HepG2 (cell line): ENCODE results near the gene SAMD8. TPM values are rescaled to one million over a fixed set of nuclear protein-coding genes. Genes with fewer than 3 reads are reported as not detected.

Experiments
- ATAC-seq: fragments of 200-7000 bp; cut with Tn5 transposase; 3 replicates; pipeline ENCODE4 v1.9.1; 2020; ENCODE audit warnings: mild to moderate bottlenecking, moderate library complexity
- BruUV-seq: library from RNA; stranded (reverse); fragments of 400-500 nt; replicated peaks from 2 replicates; lab custom pipeline; 2021; lab: Mats Ljungman, UMichigan
- CTCF ChIA-PET: fragments of 300-600 bp; formaldehyde crosslinking; extraction: SDS; loops from one replicate; lab custom pipeline; 2021; ENCODE audit warnings: low total read pairs, inconsistent platforms, low intra/inter-chr PET ratio; lab: Yijun Ruan, JAX
- POLR2A ChIA-PET: fragments of 350-600 bp; sonication (Branson Sonifier 250); formaldehyde crosslinking; loops from one replicate; lab custom pipeline; 2020; ENCODE audit warnings: antibody characterized with exemption, inconsistent platforms; lab: Yijun Ruan, JAX
- DNase-seq: peaks from one replicate; pipeline ENCODE4 v3.0.0-alpha.2; 2015; ENCODE audit warnings: low spot score
- FAIRE-seq: peaks from 3 replicates; lab custom pipeline; 2011; peaks lifted over from hg19 to GRCh38; lab: Jason Lieb, UNC
- H2AFZ ChIP-seq: one replicate; pipeline ENCODE4 v1.6.1; 2011; ENCODE audit warnings: low read length, inconsistent platforms
- H3K27ac ChIP-seq: fragments of 300-600 bp; 3 replicates; pipeline ENCODE4 v1.8.0; 2011; ENCODE audit warnings: mixed run types, mild to moderate bottlenecking, mixed read lengths, low read length, inconsistent platforms; ENCODE audit not compliant: insufficient read depth; ENCODE audit errors: extremely low read length
- H3K27me3 ChIP-seq, 2 experiments: fragments of 200-600 bp in 1 of 2; 2 replicates in 1 of 2; 3 replicates in 1 of 2; pipeline versions ENCODE4 v1.6.0 to v1.8.0; 2011; ENCODE audit warnings: low read length in 2 of 2, mild to moderate bottlenecking in 2 of 2, moderate library complexity in 2 of 2, inconsistent platforms in 1 of 2; ENCODE audit not compliant: insufficient read depth in 2 of 2, control insufficient read depth in 1 of 2
- H3K36me3 ChIP-seq, 2 experiments: fragments of 200-600 bp in 1 of 2; replicated peaks in 1 of 2; 2 replicates in 1 of 2; 3 replicates in 1 of 2; pipeline versions ENCODE4 v1.5.1 to v1.8.0; 2011; ENCODE audit warnings: low read length in 2 of 2, inconsistent platforms in 1 of 2; ENCODE audit not compliant: insufficient read depth in 2 of 2, control insufficient read depth in 1 of 2
- H3K4me1 ChIP-seq: 2 replicates; pipeline ENCODE4 v1.5.1; 2012; ENCODE audit warnings: low read length, inconsistent platforms; ENCODE audit not compliant: insufficient read depth
- H3K4me2 ChIP-seq: 2 replicates; pipeline ENCODE4 v1.6.0; 2011; ENCODE audit warnings: low read depth, low read length, inconsistent platforms
- H3K4me3 ChIP-seq, 3 experiments: fragments of 200-600 bp in 1 of 3; sonication (generic), shearing (Covaris generic) in 1 of 3; replicated peaks in 1 of 3; 2 replicates each; pipeline ENCODE4 v1.5.1; 2011 to 2016; ENCODE audit warnings: low read length in 3 of 3, inconsistent platforms in 2 of 3, low read depth in 2 of 3, mild to moderate bottlenecking in 2 of 3, control low read depth in 1 of 3, mixed read lengths in 1 of 3; ENCODE audit not compliant: insufficient read depth in 1 of 3
- H3K79me2 ChIP-seq: one replicate; pipeline ENCODE4 v1.6.1; 2011; ENCODE audit warnings: low read length, inconsistent platforms; ENCODE audit not compliant: insufficient read depth
- H3K9ac ChIP-seq: 2 replicates; pipeline ENCODE4 v1.6.0; 2011; ENCODE audit warnings: mild to moderate bottlenecking, low read depth, low read length, inconsistent platforms; ENCODE audit not compliant: insufficient read depth
- H3K9me3 ChIP-seq: 2 replicates; pipeline ENCODE4 v1.5.1; 2012; ENCODE audit warnings: mild to moderate bottlenecking, low read length
- H4K20me1 ChIP-seq: 2 replicates; pipeline ENCODE4 v1.6.0; 2011; ENCODE audit warnings: inconsistent platforms, mild to moderate bottlenecking, low read length, moderate library complexity; ENCODE audit not compliant: insufficient read depth
- ASH2L ChIP-seq: fragments of 300-600, 200-600 bp; sonication (generic); IDR thresholded peaks from 2 replicates; pipeline ENCODE4 v1.7.0; 2017; ENCODE audit warnings: low read depth, mild to moderate bottlenecking, moderate library complexity, mixed read lengths, low read length; ENCODE audit not compliant: insufficient read length
- ATM ChIP-seq: fragments of 450-650 bp; IDR thresholded peaks from 2 replicates; pipeline ENCODE4 v1.7.1; 2017; ENCODE audit warnings: mild to moderate bottlenecking, borderline replicate concordance
- DR1 ChIP-seq: sonication (generic); formaldehyde crosslinking; IDR thresholded peaks from 2 replicates; pipeline ENCODE4 v1.8.0; 2021; ENCODE audit warnings: mild to moderate bottlenecking, missing genetic modification reagents, inconsistent platforms
- FIP1L1 ChIP-seq: fragments of 200-400 bp; formaldehyde crosslinking; IDR thresholded peaks from 2 replicates; pipeline ENCODE4 v1.6.1; 2018; ENCODE audit warnings: low read depth, mild to moderate bottlenecking, low read length, moderate library complexity, borderline replicate concordance; ENCODE audit not compliant: insufficient read depth
- FOXC1 ChIP-seq: sonication (generic); formaldehyde crosslinking; IDR thresholded peaks from 2 replicates; pipeline ENCODE4 v1.8.0; 2022; ENCODE audit warnings: mild to moderate bottlenecking, missing genetic modification reagents, borderline replicate concordance
- GATAD2A ChIP-seq: IDR thresholded peaks from 2 replicates; pipeline ENCODE4 v1.6.1; 2016
- LCORL ChIP-seq, 2 experiments: fragments of 450-650 bp in 1 of 2; sonication (generic) in 1 of 2; formaldehyde crosslinking in 1 of 2; IDR thresholded peaks; 2 replicates each; pipeline versions ENCODE4 v1.5.0 to v1.6.1; 2017 to 2020; ENCODE audit warnings: antibody characterized with exemption in 1 of 2, missing genetic modification reagents in 1 of 2
- MAF1 ChIP-seq: sonication (generic); formaldehyde crosslinking; IDR thresholded peaks from 2 replicates; pipeline ENCODE4 v1.5.0; 2020; ENCODE audit warnings: missing genetic modification reagents, borderline replicate concordance
- NR2C2 ChIP-seq: sonication (generic); formaldehyde crosslinking; IDR thresholded peaks from 2 replicates; pipeline ENCODE4 v1.4.0; 2020; ENCODE audit warnings: missing genetic modification reagents, mild to moderate bottlenecking, moderate library complexity, borderline replicate concordance
- RCOR2 ChIP-seq: IDR thresholded peaks from 2 replicates; pipeline ENCODE4 v1.6.1; 2016; ENCODE audit warnings: missing biosample characterization, missing genetic modification reagents
- RFXAP ChIP-seq: sonication (generic); formaldehyde crosslinking; IDR thresholded peaks from 2 replicates; pipeline ENCODE4 v1.4.0; 2020; ENCODE audit warnings: missing genetic modification reagents, borderline replicate concordance
- TCF7 ChIP-seq: sonication (generic); IDR thresholded peaks from 2 replicates; pipeline ENCODE4 v1.6.1; 2016; ENCODE audit warnings: antibody characterized with exemption, low read depth
- TCF7L2 ChIP-seq: IDR thresholded peaks from 2 replicates; pipeline ENCODE4 v1.6.1; 2011; ENCODE audit warnings: mild to moderate bottlenecking, low read depth, low read length, moderate library complexity
- TRAFD1 ChIP-seq: sonication (generic); formaldehyde crosslinking; IDR thresholded peaks from 2 replicates; pipeline ENCODE4 v1.5.1; 2020; ENCODE audit warnings: missing genetic modification reagents, mild to moderate bottlenecking, borderline replicate concordance
- ZFP36L1 ChIP-seq: sonication (generic); formaldehyde crosslinking; IDR thresholded peaks from 2 replicates; pipeline ENCODE4 v1.8.0; 2022; ENCODE audit warnings: mild to moderate bottlenecking, missing genetic modification reagents, moderate library complexity
- ZFP91 ChIP-seq: sonication (generic); formaldehyde crosslinking; IDR thresholded peaks from 2 replicates; pipeline ENCODE4 v1.9.0; 2022; ENCODE audit warnings: missing genetic modification reagents, mild to moderate bottlenecking, borderline replicate concordance
- ZNF205 ChIP-seq: IDR thresholded peaks from 2 replicates; pipeline ENCODE4 v1.6.1; 2018; ENCODE audit warnings: missing biosample characterization, missing genetic modification reagents
- ZNF224 ChIP-seq: sonication (generic); formaldehyde crosslinking; IDR thresholded peaks from 2 replicates; pipeline ENCODE4 v1.5.0; 2020; ENCODE audit warnings: mild to moderate bottlenecking, missing genetic modification reagents
- ZNF256 ChIP-seq: sonication (generic); formaldehyde crosslinking; conservative IDR thresholded peaks from 2 replicates; pipeline ENCODE4 v1.4.0; 2020; ENCODE audit warnings: missing genetic modification reagents
- ZNF335 ChIP-seq: sonication (generic); formaldehyde crosslinking; IDR thresholded peaks from 2 replicates; pipeline ENCODE4 v1.4.0; 2020; ENCODE audit warnings: missing genetic modification reagents
- ZNF362 ChIP-seq: sonication (generic); formaldehyde crosslinking; IDR thresholded peaks from 2 replicates; pipeline ENCODE4 v1.4.0; 2020; ENCODE audit warnings: missing genetic modification reagents, mild to moderate bottlenecking, borderline replicate concordance
- ZNF607 ChIP-seq: sonication (generic); formaldehyde crosslinking; IDR thresholded peaks from 2 replicates; pipeline ENCODE4 v1.5.1; 2020; ENCODE audit warnings: missing genetic modification reagents, mild to moderate bottlenecking, borderline replicate concordance
- WGBS: methylation state at CpG from one replicate; pipeline ENCODE4 v1.1.6; 2017; ENCODE audit warnings: low lambda C conversion rate; 5-methylcytosine and 5-hydroxymethylcytosine counted together
- in situ Hi-C: cut with HindIII; loops from 2 replicates; pipeline ENCODE4 v1.10.0; 2017; ENCODE audit warnings: low pct_unique_long_range_greater_than_20kb; ENCODE audit not compliant: extremely low pct_ligation_motif_present
- intact Hi-C: fragments of 100-400 bp; cut with micrococcal nuclease; formaldehyde crosslinking; loops from one replicate; pipeline ENCODE4 v1.10.0; 2022; ENCODE audit not compliant: unreplicated experiment
- polyA plus RNA-seq, 8 experiments: library from polyadenylated mRNA; depleted of rRNA in 3 of 8; stranded (reverse) in 7 of 8; unstranded in 1 of 8; fragments of >200 nt; fragmentation: Illumina TruSeq in 4 of 8; extraction: Trizol in 4 of 8; gene quantifications; 2 replicates each; pipeline versions ENCODE4 v1.2.1 to v1.2.3, GENCODE V29; 2011 to 2016; ENCODE audit warnings: low read depth in 4 of 8, missing spikeins in 1 of 8, mixed read lengths in 1 of 8; ENCODE audit not compliant: insufficient read depth in 1 of 8
- total RNA-seq, 5 experiments: library from RNA; depleted of rRNA; stranded (reverse); fragments of >200 nt; fragmentation: Illumina TruSeq; extraction: Trizol; gene quantifications; 2 replicates each; pipeline ENCODE4 v1.2.3, GENCODE V29; 2016; ENCODE audit warnings: low read depth in 1 of 5

Gene SAMD8
- total and polyA plus RNA-seq, 2 of the 13 experiments (the other 11 are each of a cell fraction or from before 2014, with no cell fraction given): 10.4 to 13.2 TPM

GRCh38 chr10:75207857-75208144 is 96.3 kb downstream of the SAMD8 start:
- POLR2A ChIA-PET: interaction anchor here (1.0 kb wide), 1 partner anchor 20 kb away, joined by 3 read pairs; no protein-coding TSS in a partner anchor
- 0 out of 2 replicates have a peak, but pooled peaks have one; percentile 44 for TF ChIP-seq ZNF335
- no peak for TF ChIP-seq MAF1 (CRISPR knock-in tag)
- no peak for TF ChIP-seq ZNF256 (CRISPR knock-in tag)
- TF ChIP-seq LCORL (IDR thresholded peaks at IDR 0.05): no peak
- TF ChIP-seq LCORL (CRISPR knock-in tag; IDR thresholded peaks at IDR 0.05): 0 out of 2 replicates have a peak, but pooled peaks have one; percentile 15
- no peak for TF ChIP-seq TRAFD1 (CRISPR knock-in tag)
- no peak for TF ChIP-seq ZNF362 (CRISPR knock-in tag)
- no peak for TF ChIP-seq ZFP91 (CRISPR knock-in tag)
- TF ChIP-seq NR2C2 (CRISPR knock-in tag): no peak
- TF ChIP-seq ZNF607: no peak
- peak; percentile 46 for TF ChIP-seq ASH2L
- no peak for TF ChIP-seq ZFP36L1 (CRISPR knock-in tag)
- 0 out of 2 replicates have a peak, but pooled peaks have one; percentile 12 for TF ChIP-seq TCF7
- no peak for TF ChIP-seq ZNF224 (CRISPR knock-in tag)
- TF ChIP-seq ATM: no peak
- TF ChIP-seq TCF7L2: no peak
- no peak for TF ChIP-seq DR1 (CRISPR knock-in tag)
- no peak for TF ChIP-seq FIP1L1
- no peak for TF ChIP-seq RFXAP (CRISPR knock-in tag)
- TF ChIP-seq GATAD2A (CRISPR knock-in tag): 0 out of 2 replicates have a peak, but pooled peaks have one; percentile 20
- TF ChIP-seq FOXC1: no peak
- TF ChIP-seq ZNF205: peak; percentile 93
- TF ChIP-seq RCOR2: peak; percentile 21; the same call in 1 of the 2 replicates

More at GRCh38 chr10:75207857-75208144, 96.3 kb downstream of the SAMD8 start:
- WGBS: 30% methylated on average over 1 of the region's 1 CpG
- BruUV-seq: no TSS peak
- Histone ChIP-seq H3K79me2 (peaks cover 21% of the 10 kb centered on the region), H3K4me1 (peaks cover 53% of the 10 kb centered on the region), H3K4me2 (peak overlapping the region; percentile 70), H3K4me3 (0 out of 6 replicates have a peak overlapping the region, but pooled peaks of 1 of the 3 experiments have one; percentile 36), H3K9ac (no peak overlapping the region; the same call in 1 of the 2 replicates), H3K27me3 (no peaks in the 10 kb centered on the region; a peak in 1 of 5 replicates), H4K20me1 (peaks cover 8% of the 10 kb centered on the region), H2AFZ (peak overlapping the region; percentile 12), H3K9me3 (no peaks in the 10 kb centered on the region), H3K36me3 (peaks cover 0 to 6% of the 10 kb centered on the region in 2 experiments; a peak in 2 of 5 replicates), H3K27ac (peak overlapping the region; percentile 45)
- intact Hi-C loops (no loop called here), in situ Hi-C loops (no loop called here)
- DNase-seq (peak; percentile 36), ATAC-seq (no peak), FAIRE-seq (no peak)
- CTCF ChIA-PET: no interaction called here
